ENCODE measurements around the gene RRM1. TPM values are rescaled to one million over a fixed set of nuclear protein-coding genes. Genes with fewer than 3 reads are reported as not detected.

Gene RRM1
- total and polyA plus RNA-seq, 4 donors, result 8.0 to 69.9 (median 16.3) TPM

GRCh38 chr11:4060182-4060923 is 34.2 kb upstream of the RRM1 start:
- 57% methylated on average over 4 of the region's 4 CpGs for WGBS
- H3K27ac ChIP-seq (ENCODE audit: low read depth in 1 of 2, low read length in 2 of 2), result no peak overlapping the region
- no peak overlapping the region for H3K9ac ChIP-seq (ENCODE audit: low read depth in 1 of 2, low read length in 2 of 2)
- peaks cover 0 to 4% (median 0%) of the 10 kb centered on the region in 4 donors for H3K4me1 ChIP-seq (ENCODE audit: control insufficient read depth in 4 of 4, insufficient read depth in 4 of 4, low read length in 3 of 4)
- no peaks in the 10 kb centered on the region for H3K27me3 ChIP-seq (ENCODE audit: control insufficient read depth in 4 of 4, insufficient read depth in 4 of 4, low read length in 3 of 4)
- peak in 1 of 2 donors; percentile 32 for TF ChIP-seq RAD21 (IDR thresholded peaks at IDR 0.05)
- no peak for TF ChIP-seq EGR1 (IDR thresholded peaks at IDR 0.05; ENCODE audit: low read depth in 2 of 2)
- peak; percentile 59 for TF ChIP-seq NR2F2 (IDR thresholded peaks at IDR 0.05)
- no peak for TF ChIP-seq GABPA (IDR thresholded peaks at IDR 0.05 in 1 of 2, conservative IDR thresholded peaks at IDR 0.05 in 1 of 2)
- no peak for TF ChIP-seq SP1 (IDR thresholded peaks at IDR 0.05)
- no peak for TF ChIP-seq TAF1 (conservative IDR thresholded peaks at IDR 0.05)
- no peak for TF ChIP-seq YY1 (IDR thresholded peaks at IDR 0.05)
- TF ChIP-seq FOXA2 (IDR thresholded peaks at IDR 0.05), result no peak
- no peak for TF ChIP-seq CTCF (IDR thresholded peaks at IDR 0.05; ENCODE audit: low read depth, low read length, missing input control)
- TF ChIP-seq ATF3 (IDR thresholded peaks at IDR 0.05), result no peak
- H3K9me3 ChIP-seq (ENCODE audit: control insufficient read depth in 4 of 4, low read length in 3 of 4), result no peaks in the 10 kb centered on the region
- H3K36me3 ChIP-seq (ENCODE audit: control insufficient read depth in 4 of 4, insufficient read depth in 3 of 4, low read depth in 1 of 4, low read length in 3 of 4), result peaks cover 1 to 24% (median 15%) of the 10 kb centered on the region in 4 donors
- no peak overlapping the region for H3K4me3 ChIP-seq (ENCODE audit: low read depth in 1 of 3, low read length in 3 of 3)
- no peak for DNase-seq (ENCODE audit: low spot score)

GRCh38 chr11:4061700-4062099 is 32.9 kb upstream of the RRM1 start:
- no peak for TF ChIP-seq REST (IDR thresholded peaks at IDR 0.05)
- no peak for TF ChIP-seq SP1 (IDR thresholded peaks at IDR 0.05)
- no peak for TF ChIP-seq FOXA2 (IDR thresholded peaks at IDR 0.05)
- TF ChIP-seq ATF3 (IDR thresholded peaks at IDR 0.05), result no peak
- TF ChIP-seq RXRA (IDR thresholded peaks at IDR 0.05), result no peak
- TF ChIP-seq GABPA (IDR thresholded peaks at IDR 0.05 in 1 of 2, conservative IDR thresholded peaks at IDR 0.05 in 1 of 2), result no peak
- TF ChIP-seq HNF4A (conservative IDR thresholded peaks at IDR 0.05), result no peak
- TF ChIP-seq ZBTB33 (IDR thresholded peaks at IDR 0.05), result no peak
- TF ChIP-seq JUND (IDR thresholded peaks at IDR 0.05), result no peak
- TF ChIP-seq RAD21 (IDR thresholded peaks at IDR 0.05), result no peak
- TF ChIP-seq TAF1 (conservative IDR thresholded peaks at IDR 0.05), result no peak
- no peak for TF ChIP-seq CTCF (IDR thresholded peaks at IDR 0.05; ENCODE audit: low read depth, low read length, missing input control)
- H3K4me3 ChIP-seq (ENCODE audit: low read depth in 1 of 3, low read length in 3 of 3), result no peak overlapping the region
- H3K9ac ChIP-seq (ENCODE audit: low read depth in 1 of 2, low read length in 2 of 2), result no peak overlapping the region
- H3K36me3 ChIP-seq (ENCODE audit: control insufficient read depth in 4 of 4, insufficient read depth in 3 of 4, low read depth in 1 of 4, low read length in 3 of 4), result peaks cover 1 to 16% (median 13%) of the 10 kb centered on the region in 4 donors
- no peaks in the 10 kb centered on the region for H3K27me3 ChIP-seq (ENCODE audit: control insufficient read depth in 4 of 4, insufficient read depth in 4 of 4, low read length in 3 of 4)
- H3K27ac ChIP-seq (ENCODE audit: low read depth in 1 of 2, low read length in 2 of 2), result no peak overlapping the region
- H3K4me1 ChIP-seq (ENCODE audit: control insufficient read depth in 4 of 4, insufficient read depth in 4 of 4, low read length in 3 of 4), result peaks cover 0 to 4% (median 0%) of the 10 kb centered on the region in 4 donors
- 98% methylated on average over 1 of the region's 1 CpG for WGBS
- no peak for DNase-seq (ENCODE audit: low spot score)
- no peaks in the 10 kb centered on the region for H3K9me3 ChIP-seq (ENCODE audit: control insufficient read depth in 4 of 4, low read length in 3 of 4)
